Measurements from ENCODE around the gene CACNA1B.

Gene CACNA1B

DNA sequence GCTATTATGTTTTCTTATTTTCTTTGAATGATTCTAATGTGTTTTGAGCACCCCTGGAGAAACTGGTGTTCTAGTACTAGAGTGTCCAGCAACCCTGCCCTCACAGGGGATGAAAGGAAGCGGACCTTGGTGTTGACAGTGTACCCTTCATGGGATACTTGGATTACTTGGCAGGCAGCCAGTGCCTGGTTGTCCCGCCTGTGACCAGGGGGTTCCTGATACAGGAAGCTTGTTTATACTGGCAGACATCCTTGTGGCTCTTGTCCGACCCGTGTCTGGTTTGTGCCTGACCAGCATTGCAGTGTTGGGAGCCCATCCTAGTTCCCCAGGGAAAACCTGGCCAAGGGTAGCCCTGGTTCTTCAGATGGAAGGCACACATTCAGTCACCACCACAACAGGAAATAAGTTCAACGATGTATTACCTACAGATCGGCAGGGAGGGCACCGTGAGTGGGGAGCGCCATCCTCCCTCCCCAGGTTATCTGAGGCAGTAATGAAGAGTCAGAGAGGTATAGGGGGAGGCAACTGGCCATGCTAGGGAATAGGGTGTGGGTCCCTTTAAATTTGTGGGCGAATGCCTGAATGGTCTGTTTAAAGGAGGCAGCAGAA is 47.3 kb downstream of the CACNA1B start:
- DNase-seq: no peak

DNA sequence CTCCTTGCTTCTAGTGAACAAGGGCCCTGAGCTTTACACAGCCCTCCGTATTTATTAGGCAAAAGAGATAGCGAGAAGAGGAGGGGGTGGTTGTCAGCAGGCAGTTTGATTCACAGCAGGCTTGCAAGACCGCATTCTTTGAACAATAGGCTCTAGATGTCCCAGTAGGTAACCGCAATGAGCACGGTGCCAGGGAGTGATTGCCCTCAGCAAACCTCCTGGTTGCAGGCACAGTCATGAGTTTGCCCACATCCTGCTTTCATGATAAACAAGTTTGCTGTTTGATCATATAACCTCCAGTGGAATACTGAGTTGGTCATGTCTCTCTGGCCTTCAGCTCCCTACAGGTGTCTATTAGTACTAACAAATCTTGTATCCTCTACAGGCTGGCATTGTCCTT is 66.1 kb downstream of the CACNA1B start:
- no peak for DNase-seq

DNA sequence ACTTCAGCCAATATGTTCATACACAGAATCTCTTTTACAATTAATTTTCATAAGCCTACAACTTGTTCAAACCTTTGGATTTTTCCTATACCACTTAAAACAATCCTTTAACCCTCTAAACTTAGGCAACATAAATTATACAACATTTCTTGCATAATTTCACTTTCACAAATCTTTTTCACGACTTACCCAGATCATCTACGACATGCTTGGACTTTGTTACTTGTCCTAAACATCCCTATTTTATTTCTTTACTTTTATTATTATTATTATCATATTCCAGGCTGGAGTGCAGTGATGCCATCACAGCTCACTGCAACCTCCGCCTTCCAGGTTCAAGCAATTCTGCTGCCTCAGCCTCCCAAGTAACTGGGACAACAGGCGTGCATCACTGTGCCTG is 68.0 kb downstream of the CACNA1B start:
- no peak for DNase-seq

DNA sequence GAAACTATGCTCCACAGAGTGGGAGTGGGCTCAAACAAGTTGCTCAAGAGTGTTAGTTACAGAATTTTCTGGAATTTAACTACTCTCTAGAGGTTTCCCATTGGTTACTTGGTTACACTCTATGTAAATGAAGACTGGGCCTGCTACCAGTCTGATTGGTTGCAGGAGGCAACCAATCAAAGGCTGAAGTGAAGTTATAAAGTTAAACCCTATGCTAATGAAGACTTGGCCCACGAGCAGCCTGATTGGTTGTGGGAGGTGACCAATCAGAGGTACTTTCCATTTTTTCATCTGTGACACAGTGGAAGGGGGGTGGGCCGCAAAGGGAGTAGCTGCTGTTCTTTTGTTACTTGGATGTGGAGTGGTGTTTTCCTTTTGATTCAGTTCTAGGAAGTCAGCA is 69.4 kb downstream of the CACNA1B start:
- no peak for DNase-seq

DNA sequence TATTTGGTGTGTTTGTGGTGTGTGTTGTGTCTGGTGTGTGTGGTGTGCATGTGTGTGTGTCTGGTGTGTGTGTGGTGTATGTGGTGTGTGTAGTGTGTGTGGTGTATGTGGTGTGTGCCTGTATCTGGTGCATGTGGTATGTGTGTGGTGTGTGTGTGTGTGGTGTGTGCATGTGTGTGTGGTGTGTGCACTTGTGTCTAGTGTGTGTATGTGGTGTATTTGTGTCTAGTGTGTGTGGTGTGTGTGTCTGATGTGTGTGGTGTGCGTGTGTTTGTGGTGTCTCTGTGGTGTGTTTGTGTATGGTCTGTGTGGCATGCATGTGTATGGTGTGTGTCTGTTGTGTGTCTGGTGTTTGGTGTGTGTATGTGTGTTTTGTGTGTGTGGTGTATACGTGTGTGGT is 71.1 kb downstream of the CACNA1B start:
- no peak for DNase-seq

DNA sequence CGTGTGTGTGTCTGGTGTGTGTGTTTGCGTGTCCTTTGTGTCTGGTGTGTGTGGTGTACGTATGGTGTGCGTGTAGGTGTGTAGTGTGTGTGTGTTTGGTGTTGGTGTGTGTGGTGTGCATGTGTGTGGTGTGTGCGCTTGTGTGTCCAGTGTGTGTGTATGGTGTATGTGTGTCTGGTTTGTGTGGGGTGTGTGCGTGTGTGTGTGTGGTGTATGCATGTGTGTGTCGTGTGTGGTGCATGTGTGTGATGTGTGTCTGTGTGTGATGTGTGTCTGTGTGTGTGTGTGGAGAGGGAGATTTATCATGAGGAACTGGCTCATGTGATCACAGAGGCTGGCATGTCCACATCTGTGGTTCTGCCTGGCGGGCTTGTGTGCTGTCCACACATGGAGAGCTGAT is 71.7 kb downstream of the CACNA1B start:
- DNase-seq: no peak

DNA sequence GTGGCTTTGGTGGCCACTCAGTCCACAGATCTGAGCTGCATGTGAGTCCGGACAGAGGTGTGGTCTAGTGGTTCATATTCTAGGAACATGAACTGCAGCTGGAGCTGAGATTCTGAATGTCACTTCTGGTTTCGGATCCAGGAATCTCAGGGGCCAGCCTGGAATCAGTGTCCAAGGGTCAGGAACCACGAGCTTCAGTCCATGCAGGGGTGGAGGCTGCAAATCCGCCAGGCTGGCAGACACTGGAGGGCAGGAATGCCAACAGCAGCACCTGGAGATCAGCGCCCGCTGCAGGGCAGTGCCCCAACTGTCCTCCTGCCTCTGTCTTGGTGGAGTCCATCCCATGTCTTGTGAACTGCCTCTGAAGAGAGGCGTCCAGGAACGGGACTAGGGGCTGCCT is 73.5 kb downstream of the CACNA1B start:
- DNase-seq: no peak

DNA sequence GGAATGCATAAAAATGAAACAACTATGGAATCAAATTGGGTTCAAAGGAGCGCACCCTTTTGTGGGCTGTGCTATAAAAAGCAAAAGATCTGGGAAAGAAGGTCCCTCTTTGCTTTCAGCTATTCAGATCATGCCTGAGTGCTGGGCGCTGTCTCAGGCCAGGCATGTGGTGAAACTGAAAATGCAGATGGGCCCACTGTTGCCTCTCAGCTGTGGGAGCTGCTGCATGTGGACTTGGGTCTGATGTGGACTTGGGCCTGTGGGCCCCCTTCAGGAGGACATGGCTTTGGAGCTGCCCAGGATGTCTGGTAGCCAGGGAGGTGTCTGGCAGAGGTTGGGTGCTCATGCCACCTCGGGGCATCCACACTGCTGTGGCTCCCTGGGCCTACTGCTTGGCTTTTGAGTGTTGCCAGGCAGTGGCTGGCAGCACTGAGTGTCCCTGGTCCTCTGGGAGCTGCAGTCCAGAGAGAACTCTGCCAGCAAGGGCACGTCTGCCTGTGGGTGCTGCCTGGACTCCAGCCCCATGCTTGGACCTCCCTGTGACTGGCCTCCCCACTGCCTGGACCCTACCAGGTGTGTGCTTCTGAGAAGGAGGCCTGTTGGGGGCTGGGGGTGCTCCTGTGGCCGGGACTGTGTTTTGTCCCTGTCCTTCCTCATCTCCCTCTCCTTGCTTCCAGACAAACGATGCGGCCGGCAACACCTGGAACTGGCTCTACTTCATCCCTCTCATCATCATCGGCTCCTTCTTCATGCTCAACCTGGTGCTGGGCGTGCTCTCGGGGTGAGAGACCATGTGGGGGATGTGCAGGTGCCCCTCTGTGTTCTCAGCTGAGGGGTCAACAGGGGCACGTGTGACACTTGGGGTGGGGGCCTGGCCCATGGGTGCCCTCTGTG is 74.3 kb downstream of the CACNA1B start:
- DNase-seq: no peak

DNA sequence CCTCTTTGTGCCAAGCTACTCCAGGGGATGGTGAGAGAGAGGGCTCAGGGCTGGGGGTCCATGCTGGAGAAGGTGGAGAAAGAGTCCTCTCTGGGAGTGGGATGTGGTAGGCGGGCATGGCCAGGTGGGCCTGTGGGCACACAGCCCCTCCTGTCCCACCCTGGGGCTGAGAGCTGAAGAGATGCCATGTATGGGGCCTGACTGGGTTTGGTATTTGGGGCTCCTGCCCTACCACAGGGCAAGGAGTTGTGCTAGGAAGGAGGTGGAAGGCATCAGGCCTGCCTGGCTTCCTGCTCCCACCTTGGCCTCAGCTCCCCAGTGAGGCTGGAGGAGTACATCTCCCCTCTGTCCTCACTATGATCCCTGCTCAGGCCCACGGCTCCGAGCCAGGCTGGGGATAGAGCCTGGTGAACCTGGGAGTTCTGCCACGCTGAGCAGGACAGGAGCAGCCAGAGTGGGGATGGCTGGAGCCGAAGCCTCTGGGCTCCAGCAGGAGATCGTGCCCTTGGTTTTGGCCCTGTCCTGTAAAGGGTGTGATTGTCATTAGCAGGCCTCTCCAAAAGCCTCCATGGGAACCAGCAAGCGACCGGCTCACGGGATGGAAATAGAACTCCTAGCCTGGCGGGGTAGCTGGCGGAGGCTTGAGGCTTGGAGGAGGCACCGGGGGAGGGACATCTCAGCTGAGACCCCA is 75.5 kb downstream of the CACNA1B start:
- DNase-seq: no peak

DNA sequence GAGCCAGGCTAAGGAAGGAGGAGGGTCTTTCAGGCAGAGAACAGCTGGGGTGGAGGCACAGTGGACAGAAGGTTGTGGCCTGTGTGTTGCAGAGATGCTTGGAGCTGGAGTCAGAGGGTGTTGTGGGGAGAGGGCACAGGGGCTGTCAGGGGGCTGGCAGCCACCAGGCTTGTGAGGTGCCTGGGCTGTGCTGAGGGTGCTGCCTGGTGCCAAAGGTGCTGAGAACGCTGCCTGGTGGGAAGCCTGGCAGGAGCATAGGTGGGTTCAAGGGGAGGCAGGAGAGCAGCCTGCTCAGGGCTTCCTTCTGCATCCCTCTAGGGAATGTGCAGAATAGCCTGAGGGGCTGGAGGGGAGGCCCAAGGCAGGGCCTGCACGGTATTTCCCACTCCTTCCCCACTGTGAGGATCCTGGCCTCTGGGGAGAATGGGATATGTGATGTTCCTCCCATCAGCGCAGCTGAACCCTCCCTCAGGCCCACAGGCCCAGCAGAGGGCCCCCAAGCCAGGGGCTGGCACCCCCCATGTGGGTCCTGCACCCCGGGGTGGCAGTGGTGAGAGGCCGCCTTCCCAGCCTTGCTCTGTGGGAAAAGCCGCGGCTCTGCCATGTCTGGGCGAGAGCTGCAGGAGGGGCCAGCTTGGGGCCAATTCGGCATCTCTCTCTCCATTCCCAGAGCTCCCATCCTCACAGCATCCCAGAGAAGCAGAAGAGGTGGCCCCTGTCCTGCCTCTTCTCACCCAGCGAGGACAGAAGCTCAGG is 76.3 kb downstream of the CACNA1B start:
- no peak for DNase-seq

DNA sequence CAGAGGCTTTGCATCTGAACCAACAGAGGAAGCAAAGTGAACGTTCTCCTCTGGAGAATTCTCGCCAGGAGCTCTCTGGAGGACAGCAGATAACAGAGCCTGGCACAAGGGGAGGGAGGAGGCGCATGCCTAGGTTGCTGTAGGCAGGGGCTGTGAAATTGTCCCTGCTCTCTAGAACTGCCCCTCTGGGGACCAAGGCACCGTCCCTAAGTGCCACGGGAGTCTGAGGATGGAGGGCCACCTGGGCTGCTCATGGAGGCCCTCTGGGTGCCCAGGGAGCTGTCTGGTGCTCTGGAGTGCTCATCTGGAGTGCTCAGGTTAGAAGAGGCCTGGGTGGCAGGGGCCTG is 77.6 kb downstream of the CACNA1B start:
- DNase-seq: no peak

DNA sequence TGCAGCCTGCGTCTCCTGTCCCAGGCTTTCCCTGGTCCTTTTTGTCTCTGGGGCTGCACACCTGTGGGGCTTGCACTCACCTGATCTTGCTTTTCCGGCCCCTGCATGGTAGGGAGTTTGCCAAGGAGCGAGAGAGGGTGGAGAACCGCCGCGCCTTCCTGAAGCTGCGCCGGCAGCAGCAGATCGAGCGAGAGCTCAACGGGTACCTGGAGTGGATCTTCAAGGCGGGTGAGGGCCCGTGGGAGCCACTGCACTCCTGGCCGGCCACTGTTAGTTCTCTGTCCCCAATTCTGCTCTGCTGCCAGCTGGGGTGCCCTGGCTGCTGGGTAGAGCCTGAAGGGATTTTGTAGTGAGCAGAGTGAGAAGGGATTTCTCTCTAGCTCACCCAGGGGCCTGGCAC is 78.0 kb downstream of the CACNA1B start:
- no peak for DNase-seq

DNA sequence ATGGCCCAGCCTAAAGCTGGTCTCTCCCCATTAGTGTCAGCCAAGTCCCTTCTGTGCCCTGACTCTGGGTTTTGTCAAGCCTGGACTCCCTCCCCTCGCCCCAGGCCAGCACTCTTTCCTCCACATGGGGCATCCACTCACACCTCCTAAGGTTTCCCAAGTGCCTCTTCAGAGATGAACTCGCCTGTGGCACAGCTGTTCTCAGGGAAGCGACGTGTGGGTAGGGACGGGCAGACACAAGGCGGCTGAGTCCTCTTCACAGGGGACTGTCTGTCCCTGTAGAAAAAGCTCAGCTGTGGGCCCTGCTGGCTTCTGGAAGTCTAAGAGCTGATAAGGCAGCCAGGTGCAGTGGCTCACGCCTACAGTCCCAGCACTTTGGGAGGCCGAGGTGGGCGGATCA is 78.5 kb downstream of the CACNA1B start:
- DNase-seq: no peak

DNA sequence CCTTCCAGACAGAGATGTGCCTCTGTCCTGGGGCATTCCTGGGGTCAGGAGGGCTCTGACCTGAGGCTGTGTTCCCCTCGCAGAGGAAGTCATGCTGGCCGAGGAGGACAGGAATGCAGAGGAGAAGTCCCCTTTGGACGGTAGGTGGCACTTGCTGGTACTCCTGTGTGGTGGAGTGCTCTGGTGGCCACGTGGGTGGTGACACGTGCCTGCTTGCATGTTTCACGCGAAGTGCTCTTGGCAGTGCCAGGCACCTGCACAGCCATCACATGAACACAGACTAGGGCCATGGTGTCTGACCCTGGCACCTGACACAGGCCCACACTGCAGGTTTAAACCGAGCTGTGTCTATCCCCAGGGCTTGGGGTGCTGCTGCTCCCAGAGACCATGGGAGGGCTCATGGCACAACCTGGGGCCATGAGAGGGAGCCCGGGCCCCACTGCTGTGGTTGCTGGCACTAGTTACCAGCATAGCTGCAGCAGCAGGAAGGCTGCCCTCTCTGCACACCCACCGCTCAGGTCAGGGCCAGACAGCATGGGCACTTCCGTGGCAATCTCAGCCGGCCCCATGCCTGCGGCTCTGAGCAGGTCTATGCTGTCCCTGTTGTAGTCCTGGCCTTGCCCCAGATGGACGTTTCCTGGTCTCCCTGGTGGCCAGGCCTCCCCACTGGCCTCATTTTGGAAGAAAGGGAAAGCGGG is 79.3 kb downstream of the CACNA1B start:
- no peak for DNase-seq

DNA sequence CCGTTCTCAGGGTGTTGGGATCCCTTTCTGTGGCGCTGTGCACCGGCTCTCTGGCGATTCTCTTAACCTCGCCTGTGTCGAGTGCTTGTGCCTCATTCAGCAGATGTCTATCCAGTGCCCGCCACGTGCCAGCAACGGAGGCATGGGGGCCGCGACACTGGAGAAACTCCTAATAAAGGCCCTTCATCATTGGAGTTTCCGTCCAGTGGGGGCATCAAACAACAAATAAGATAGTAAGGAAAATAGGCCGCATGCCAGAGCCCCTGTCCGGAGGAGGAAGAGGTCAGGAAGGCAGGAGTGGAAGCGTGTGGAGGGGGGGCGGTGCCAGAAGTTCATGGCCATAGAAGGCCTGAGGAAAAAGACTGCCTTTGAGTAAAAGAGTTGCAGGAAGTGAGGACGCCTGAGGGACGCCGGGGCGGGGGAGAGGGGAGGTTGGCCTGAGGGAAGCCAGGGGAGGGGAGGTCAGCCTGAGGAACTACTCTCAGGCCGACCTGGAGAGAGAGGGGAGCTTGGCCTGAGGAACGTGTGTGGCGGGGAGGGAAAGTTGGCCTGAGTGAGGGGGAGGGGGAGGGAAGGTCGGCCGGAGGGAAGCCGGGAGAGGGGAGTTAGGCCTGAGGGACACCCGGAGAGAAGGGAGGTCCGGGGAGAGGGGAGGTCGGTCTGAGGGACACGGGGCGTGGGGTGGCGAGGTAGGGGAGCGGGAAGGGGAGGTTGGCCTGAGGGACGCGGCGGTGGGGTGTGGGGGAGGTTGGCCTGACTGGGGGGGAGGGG is 82.2 kb downstream of the CACNA1B start:
- no peak for DNase-seq

DNA sequence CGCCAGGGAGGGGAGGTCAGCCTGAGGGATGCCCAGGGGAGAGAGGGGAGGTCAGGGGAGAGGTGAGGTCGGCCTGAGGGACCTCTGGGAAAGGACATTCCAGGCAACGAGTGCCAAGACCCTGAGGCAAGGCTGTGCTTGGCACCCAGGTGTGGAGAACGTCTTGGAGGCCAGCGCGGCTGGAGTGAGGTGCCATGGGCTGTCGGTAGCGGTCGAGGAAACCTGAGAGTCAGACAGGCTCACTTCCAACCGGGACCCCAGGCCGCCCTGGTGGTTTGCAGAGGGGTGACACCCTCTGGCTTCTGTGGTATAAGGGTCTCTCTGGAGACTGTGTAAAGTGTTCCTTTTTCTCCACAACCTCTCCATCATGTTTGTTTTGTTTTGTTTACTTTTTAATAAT is 82.9 kb downstream of the CACNA1B start:
- no peak for DNase-seq

DNA sequence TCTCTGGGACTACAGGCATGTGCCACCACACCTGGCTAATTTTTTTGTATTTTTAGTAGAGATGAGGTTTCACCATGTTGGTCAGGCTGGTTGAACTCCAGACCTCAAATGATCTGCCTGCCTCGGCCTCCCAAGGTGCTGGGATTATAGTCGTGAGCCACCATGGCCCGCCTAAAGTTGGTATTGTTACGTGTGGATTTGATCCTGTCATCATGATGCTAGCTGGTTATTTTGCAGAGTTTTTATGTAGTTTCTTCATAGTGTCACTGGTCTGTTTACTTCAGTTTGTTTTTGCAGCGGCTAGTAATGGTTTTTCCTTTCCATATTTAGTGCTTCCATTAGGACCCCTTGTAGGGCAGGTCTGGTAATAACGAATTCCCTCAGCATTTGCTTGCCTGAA is 85.9 kb downstream of the CACNA1B start:
- no peak for DNase-seq

DNA sequence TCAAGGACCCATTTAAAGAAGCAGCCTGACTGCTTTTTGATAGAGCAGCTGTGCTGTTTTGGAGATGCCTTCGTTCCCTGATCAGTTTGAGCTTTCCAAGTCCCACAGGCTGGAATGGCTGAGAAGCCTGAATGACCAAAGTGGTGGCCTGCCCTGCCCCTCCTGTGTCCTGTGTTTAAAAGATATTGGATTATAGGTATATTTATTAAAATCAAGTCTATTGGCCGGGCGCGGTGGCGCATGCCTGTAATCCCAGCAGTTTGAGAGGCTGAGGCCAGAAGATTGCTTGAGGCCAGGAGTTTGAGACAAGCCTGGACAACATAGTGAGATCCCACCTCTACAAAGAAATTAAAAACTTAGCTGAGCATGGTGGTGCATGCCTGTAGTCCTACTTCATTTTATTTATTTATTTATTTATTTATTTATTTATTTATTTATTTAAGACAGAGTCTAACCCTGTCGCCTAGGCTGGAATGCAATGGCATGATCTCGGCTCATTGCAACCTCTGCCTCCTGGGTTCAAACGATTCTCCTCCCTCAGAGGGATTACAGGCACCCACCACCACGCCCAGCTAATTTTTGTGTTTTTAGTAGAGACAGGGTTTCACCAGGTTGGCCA is 87.7 kb downstream of the CACNA1B start:
- DNase-seq: no peak

DNA sequence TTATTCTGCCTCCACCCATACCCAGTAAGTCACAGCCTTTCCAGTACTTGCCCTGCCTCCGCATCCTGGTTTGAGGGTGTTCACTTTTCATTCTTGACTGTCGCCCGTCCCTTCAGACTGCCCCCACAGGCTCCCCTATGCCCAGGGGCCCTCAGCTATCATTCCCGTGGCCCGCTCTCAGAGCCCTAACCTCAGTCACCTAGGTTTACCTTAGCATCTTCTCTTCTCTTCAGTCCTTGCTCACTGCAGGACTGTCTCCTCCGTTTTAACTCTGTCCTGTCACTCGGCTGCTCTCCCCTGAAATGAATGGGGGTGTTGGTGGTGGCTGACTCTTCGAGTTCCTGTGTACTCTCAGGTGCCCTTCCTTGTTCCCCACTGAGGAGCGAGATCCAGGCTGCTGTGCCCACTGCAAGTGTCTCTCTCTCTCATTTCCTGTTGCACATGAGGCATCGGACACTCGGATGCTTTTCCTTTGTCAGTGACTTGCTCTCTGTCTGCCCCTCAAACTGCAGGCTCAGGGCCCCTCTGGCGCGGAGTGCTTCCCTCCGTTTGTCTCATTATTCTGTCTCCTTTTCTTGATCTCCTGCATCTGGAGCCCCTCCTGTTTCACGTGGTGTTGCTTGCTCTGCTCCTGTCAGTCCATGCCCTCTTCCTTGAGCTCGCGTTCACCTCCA is 89.8 kb downstream of the CACNA1B start:
- DNase-seq: no peak

DNA sequence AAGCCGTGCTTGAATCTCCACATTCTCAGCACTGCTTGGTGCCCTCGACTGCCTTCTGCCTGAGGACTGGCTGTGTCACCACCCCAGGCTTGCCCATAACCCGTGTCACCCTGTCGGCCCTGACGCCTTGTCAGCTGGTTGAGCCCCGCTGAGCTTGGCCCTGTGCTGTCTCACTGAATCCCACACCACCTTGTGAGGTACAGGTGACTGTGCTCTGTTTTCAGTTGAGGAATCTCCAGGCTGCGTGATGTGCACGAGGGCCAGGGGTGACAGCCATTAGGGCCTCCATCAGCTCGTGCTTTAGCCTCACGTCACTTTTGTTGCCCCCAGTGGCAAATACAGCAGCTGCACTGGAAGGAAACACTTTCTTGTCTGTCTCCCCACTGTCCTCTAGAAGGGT is 90.7 kb downstream of the CACNA1B start:
- no peak for DNase-seq

DNA sequence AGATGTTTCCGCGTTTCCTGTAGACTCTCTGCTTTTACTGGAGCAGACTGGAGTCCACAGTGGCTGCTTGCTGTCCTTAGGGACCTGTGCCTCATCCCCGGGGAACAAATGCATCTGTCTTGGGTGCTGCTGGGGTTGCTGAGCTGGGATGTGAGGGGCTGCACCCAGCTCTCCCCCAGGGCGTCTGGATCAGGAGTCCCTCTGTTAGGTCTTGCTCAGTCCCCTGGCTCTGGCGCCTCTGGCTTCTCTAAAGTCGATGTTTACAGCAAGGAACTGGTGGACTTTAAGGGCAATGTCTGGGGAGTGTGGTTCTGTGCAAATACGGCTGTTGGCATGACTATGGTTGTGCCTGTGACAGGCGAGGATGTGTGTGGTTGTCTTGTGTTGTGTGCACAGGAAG is 91.4 kb downstream of the CACNA1B start:
- no peak for DNase-seq
